ENCODE measurements around the gene RASSF4. TPM values are rescaled to one million over a fixed set of nuclear protein-coding genes. Genes with fewer than 3 reads are reported as not detected.

Gene RASSF4
- total and polyA plus RNA-seq, 2 donors (not counting 3 experiments of a cell fraction or from before 2014, with no cell fraction given), result 7.6 to 8.2 TPM

GRCh38 chr10:45001381-45002148 lies 42.0 kb downstream of the RASSF4 start:
- peak; percentile 94 for DNase-seq (ENCODE audit: low read depth, low spot score)
- TF ChIP-seq CTCF (IDR thresholded peaks at IDR 0.05; ENCODE audit: extremely low read depth in 1 of 2, insufficient read depth in 1 of 2, low read depth in 1 of 2, low read length in 2 of 2) (peak in 1 of 2 donors; percentile 35), POLR2A (IDR thresholded peaks at IDR 0.05; ENCODE audit: low read depth, low read length) (peak; percentile 53), MYC (IDR thresholded peaks at IDR 0.05; ENCODE audit: low read depth, low read length) (no peak), JUN (IDR thresholded peaks at IDR 0.05; ENCODE audit: borderline replicate concordance, insufficient read depth, insufficient read length, low read depth) (peak; percentile 13), POLR2AphosphoS5 (IDR thresholded peaks at IDR 0.05; ENCODE audit: insufficient read depth, low read depth, low read length) (peak; percentile 72), EZH2 (IDR thresholded peaks at IDR 0.05; ENCODE audit: borderline replicate concordance, low read depth, low read length, severe bottlenecking) (no peak)
- H3K9ac ChIP-seq (replicated peaks; ENCODE audit: extremely low read depth, insufficient read depth, low read length), result peak overlapping the region; percentile 91
- peaks cover 34% of the 10 kb centered on the region for H3K79me2 ChIP-seq (ENCODE audit: control insufficient read depth, insufficient read depth, low read length)
- H3K9me1 ChIP-seq (replicated peaks; ENCODE audit: control insufficient read depth, extremely low read depth, insufficient read depth, low read length), result no peaks in the 10 kb centered on the region
- H3K4me1 ChIP-seq (ENCODE audit: control insufficient read depth, extremely low read depth, insufficient read depth, low read length), result peaks cover 25% of the 10 kb centered on the region
- POLR2A ChIA-PET, result interaction anchor here (1.0 to 3.5 kb wide), 6 partner anchors 10 to 28 kb away, joined by 3 to 32 read pairs (median 6); partner anchors contain the start of gene DEPP1
- no peaks in the 10 kb centered on the region for H3K9me3 ChIP-seq (replicated peaks; ENCODE audit: control insufficient read depth, insufficient read depth, low read length)
- peak overlapping the region; percentile 97 for H3K4me2 ChIP-seq (ENCODE audit: insufficient read depth, low read length)
- intact Hi-C loops (cut with micrococcal nuclease) (loop anchor here (1.0 to 10.0 kb wide), 4 partner anchors 42 to 1023 kb away; partner anchors contain the start of gene RASSF4), dilution Hi-C loops (cut with MboI; ENCODE audit: extremely low pct_ligation_motif_present, low sequenced_read_pairs) (no loop called here)
- no peaks in the 10 kb centered on the region for H4K20me1 ChIP-seq (replicated peaks; ENCODE audit: control insufficient read depth, extremely low read depth, insufficient read depth, low read length)
- FAIRE-seq, result peak; percentile 88
- peaks cover 5 to 9% of the 10 kb centered on the region in 2 experiments for H3K36me3 ChIP-seq (ENCODE audit: control insufficient read depth in 2 of 2, extremely low read depth in 1 of 2, insufficient read depth in 2 of 2, low read length in 2 of 2)
- no TSS peak for BruUV-seq (replicated peaks)
- peak overlapping the region; percentile 23 for H2AFZ ChIP-seq (ENCODE audit: low read depth, low read length)
- H3K27me3 ChIP-seq (ENCODE audit: control insufficient read depth in 2 of 2, insufficient read depth in 2 of 2, low read length in 2 of 2), result no peaks in the 10 kb centered on the region
- peak overlapping the region; percentile 34 to 86 (median 48) for H3K4me3 ChIP-seq (replicated peaks in 1 of 3; ENCODE audit: insufficient read depth in 1 of 3, low read depth in 1 of 3, low read length in 3 of 3)
- CTCF ChIA-PET, result interaction anchor here (0.7 to 9.0 kb wide), 12 partner anchors 10 to 1020 kb away, joined by 3 to 62 read pairs (median 4); partner anchors contain the start of gene DEPP1
- H3K27ac ChIP-seq (ENCODE audit: insufficient read depth, low read depth, low read length), result peak overlapping the region; percentile 89
